ENCODE results near the gene PRKN.

Gene PRKN

DNA sequence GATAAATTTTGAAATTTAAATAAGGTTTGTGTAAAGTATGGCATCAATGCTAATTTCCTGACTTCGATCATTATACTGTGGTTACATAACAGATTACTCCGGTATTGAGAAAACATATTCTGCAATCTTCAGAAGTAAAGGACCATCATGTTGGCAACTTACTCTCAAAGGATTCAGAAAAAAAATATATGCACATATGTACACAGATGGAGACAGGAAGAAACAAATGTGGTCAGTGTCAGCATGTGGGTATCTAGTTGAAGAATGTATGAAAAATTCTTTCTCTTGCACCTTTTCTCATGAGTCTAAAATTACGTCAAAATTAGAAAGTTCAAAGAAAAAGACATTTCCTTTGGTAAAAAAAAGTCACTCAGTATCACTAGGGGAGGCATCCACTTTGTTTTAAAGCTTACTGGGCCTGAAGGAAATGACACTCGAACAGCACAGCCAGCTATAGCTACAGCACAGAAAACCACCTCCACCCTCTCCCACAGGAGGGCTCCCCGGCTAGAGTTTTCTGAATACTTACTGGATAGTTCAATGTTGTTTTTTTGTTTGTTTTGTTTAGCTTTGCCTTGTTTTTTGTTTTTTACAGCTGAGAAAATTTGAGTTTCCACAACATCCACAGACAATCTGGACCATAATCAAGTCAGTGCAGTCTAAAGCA lies 1136.5 kb downstream of the PRKN start:
- no peak overlapping the region for H3K9ac ChIP-seq (ENCODE audit: low read depth, low read length)
- H3K36me3 ChIP-seq (ENCODE audit: insufficient read depth, low read length): no peaks in the 10 kb centered on the region
- no peaks in the 10 kb centered on the region for H3K4me1 ChIP-seq (ENCODE audit: insufficient read depth, low read length)
- no peaks in the 10 kb centered on the region for H3K9me3 ChIP-seq (ENCODE audit: control insufficient read depth, insufficient read depth, low read length)

GRCh38 chr6:161586887-161587286 lies 1140.7 kb downstream of the PRKN start:
- no peaks in the 10 kb centered on the region for H3K36me3 ChIP-seq (ENCODE audit: insufficient read depth, low read length)
- no peaks in the 10 kb centered on the region for H3K9me3 ChIP-seq (ENCODE audit: control insufficient read depth, insufficient read depth, low read length)
- H3K4me1 ChIP-seq (ENCODE audit: insufficient read depth, low read length): no peaks in the 10 kb centered on the region
- H3K9ac ChIP-seq (ENCODE audit: low read depth, low read length): no peak overlapping the region

GRCh38 chr6:161584621-161585340 lies 1142.8 kb downstream of the PRKN start:
- Histone ChIP-seq H3K9ac (ENCODE audit: low read depth, low read length) (no peak overlapping the region), H3K36me3 (ENCODE audit: insufficient read depth, low read length) (no peaks in the 10 kb centered on the region), H3K9me3 (ENCODE audit: control insufficient read depth, insufficient read depth, low read length) (no peaks in the 10 kb centered on the region), H3K4me1 (ENCODE audit: insufficient read depth, low read length) (no peaks in the 10 kb centered on the region)

GRCh38 chr6:161584051-161584450 lies 1143.5 kb downstream of the PRKN start:
- Histone ChIP-seq H3K9ac (ENCODE audit: low read depth, low read length) (no peak overlapping the region), H3K9me3 (ENCODE audit: control insufficient read depth, insufficient read depth, low read length) (no peaks in the 10 kb centered on the region), H3K4me1 (ENCODE audit: insufficient read depth, low read length) (no peaks in the 10 kb centered on the region), H3K36me3 (ENCODE audit: insufficient read depth, low read length) (no peaks in the 10 kb centered on the region)

- no peaks in the 10 kb centered on the region for H3K9me3 ChIP-seq (ENCODE audit: control insufficient read depth, insufficient read depth, low read length)
- no peak overlapping the region for H3K9ac ChIP-seq (ENCODE audit: low read depth, low read length)
- no peaks in the 10 kb centered on the region for H3K4me1 ChIP-seq (ENCODE audit: insufficient read depth, low read length)
- H3K36me3 ChIP-seq (ENCODE audit: insufficient read depth, low read length): no peaks in the 10 kb centered on the region
Measured at GRCh38 chr6:161583584-161583983, 1144.0 kb downstream of the PRKN start.

DNA sequence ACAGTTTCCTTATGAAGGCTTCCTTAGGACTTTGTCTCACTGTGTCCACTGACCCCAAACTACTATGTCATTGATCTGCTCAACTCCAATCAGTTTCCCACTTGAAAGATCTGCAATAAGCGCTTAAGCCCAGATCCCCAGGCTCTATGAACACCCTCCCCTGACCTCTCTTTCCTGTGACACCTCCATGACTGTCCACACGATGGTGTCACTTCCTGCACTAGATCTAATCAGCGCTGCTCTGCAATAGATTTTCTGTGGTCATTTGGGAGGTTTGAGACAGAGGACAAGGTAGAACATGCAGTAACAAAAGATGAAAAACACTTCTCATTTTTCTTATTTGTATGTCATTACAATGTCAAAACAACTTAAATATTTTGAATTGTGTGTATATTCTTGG lies 1149.1 kb downstream of the PRKN start:
- Histone ChIP-seq H3K9ac (ENCODE audit: low read depth, low read length) (no peak overlapping the region), H3K36me3 (ENCODE audit: insufficient read depth, low read length) (no peaks in the 10 kb centered on the region), H3K9me3 (ENCODE audit: control insufficient read depth, insufficient read depth, low read length) (no peaks in the 10 kb centered on the region), H3K4me1 (ENCODE audit: insufficient read depth, low read length) (no peaks in the 10 kb centered on the region)

DNA sequence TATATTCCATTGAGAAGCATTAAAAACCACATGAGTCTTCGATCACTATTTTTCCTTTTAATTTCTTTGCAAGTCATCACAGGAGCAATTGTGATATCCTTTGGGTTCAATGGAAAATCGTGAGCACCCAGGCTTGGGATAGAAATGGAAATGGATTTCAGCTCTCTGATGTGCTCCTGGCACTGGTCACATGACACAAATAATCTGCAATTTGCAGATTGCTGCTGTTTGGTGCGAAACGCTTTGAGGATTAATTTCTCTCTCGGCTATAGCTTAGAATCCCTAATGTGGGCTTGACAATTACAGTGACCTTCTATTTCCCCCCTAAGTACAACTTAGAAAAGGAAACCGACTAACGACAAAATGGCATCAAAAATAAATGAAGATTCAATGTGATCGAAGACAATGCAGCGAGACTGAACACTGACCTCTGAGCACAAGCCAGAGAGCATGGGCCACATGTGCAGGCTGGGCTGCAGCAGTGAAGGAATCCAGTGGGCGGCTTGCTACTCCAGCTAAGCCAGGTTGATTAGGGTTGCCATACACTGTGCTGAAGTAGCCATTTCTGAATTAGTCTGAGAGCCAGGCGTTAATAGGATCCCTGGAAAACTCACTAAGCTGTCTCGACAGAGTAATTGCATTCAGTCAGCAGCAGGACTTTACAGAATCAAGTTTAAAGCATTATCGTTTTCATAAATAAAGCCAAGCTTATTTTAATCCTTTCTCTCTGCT lies 1151.9 kb downstream of the PRKN start:
- H3K9ac ChIP-seq (ENCODE audit: low read depth, low read length): no peak overlapping the region
- no peaks in the 10 kb centered on the region for H3K36me3 ChIP-seq (ENCODE audit: insufficient read depth, low read length)
- H3K4me1 ChIP-seq (ENCODE audit: insufficient read depth, low read length): no peaks in the 10 kb centered on the region
- H3K9me3 ChIP-seq (ENCODE audit: control insufficient read depth, insufficient read depth, low read length): no peaks in the 10 kb centered on the region

DNA sequence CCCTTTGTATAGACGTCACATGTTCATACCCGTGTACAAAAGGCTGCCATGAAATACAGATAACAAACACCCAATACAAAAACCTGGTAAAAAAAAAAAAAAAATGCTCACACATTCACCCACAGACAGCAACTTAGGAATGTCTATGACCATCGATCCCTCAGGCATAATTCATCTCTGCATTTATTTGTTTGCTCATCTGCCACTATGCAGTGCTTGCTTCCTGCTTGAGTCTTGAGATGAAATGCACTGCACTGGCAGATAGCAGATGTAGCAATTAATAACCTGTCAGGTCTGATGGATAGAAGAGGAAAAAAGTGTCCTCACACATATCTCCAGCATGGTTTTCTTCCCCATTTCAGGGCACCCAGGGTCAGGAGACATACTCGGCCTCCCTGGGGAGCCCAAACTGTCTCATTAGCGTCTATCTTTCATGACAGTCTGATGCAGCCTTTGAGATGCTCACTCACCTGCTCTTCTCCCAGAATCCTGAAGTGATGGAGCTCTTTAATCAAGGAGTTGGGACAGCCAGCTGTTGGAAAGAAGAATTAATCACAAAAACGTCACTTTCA lies 1158.6 kb downstream of the PRKN start:
- Histone ChIP-seq H3K9me3 (ENCODE audit: control insufficient read depth, insufficient read depth, low read length) (no peaks in the 10 kb centered on the region), H3K36me3 (ENCODE audit: insufficient read depth, low read length) (no peaks in the 10 kb centered on the region), H3K9ac (ENCODE audit: low read depth, low read length) (no peak overlapping the region), H3K4me1 (ENCODE audit: insufficient read depth, low read length) (no peaks in the 10 kb centered on the region)

DNA sequence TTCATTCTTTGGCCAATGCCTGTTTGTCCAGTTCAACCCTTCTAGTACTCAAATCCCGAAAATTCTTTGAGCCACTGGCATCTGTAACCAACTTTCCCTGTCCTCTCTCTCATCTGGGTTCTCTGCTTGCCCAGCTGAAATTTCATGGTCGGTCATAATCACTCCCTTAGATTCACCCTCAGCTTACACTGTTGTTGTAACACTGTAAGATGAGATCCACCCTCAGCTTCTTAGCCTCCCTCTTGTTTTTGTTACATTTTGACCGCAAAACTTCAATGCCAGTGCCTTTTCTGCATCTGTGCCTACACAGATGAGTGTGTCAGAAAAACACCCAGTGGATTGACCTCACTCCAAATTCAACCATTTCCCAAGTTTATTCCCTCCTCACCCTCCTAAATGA lies 1162.6 kb downstream of the PRKN start:
- Histone ChIP-seq H3K36me3 (ENCODE audit: insufficient read depth, low read length) (no peaks in the 10 kb centered on the region), H3K9me3 (ENCODE audit: control insufficient read depth, insufficient read depth, low read length) (no peaks in the 10 kb centered on the region), H3K4me1 (ENCODE audit: insufficient read depth, low read length) (no peaks in the 10 kb centered on the region), H3K9ac (ENCODE audit: low read depth, low read length) (no peak overlapping the region)

GRCh38 chr6:161561908-161562307 lies 1165.7 kb downstream of the PRKN start:
- no peak overlapping the region for H3K9ac ChIP-seq (ENCODE audit: low read depth, low read length)
- H3K9me3 ChIP-seq (ENCODE audit: control insufficient read depth, insufficient read depth, low read length): no peaks in the 10 kb centered on the region
- H3K36me3 ChIP-seq (ENCODE audit: insufficient read depth, low read length): no peaks in the 10 kb centered on the region; the same call in 1 of the 2 replicates
- H3K4me1 ChIP-seq (ENCODE audit: insufficient read depth, low read length): no peaks in the 10 kb centered on the region

DNA sequence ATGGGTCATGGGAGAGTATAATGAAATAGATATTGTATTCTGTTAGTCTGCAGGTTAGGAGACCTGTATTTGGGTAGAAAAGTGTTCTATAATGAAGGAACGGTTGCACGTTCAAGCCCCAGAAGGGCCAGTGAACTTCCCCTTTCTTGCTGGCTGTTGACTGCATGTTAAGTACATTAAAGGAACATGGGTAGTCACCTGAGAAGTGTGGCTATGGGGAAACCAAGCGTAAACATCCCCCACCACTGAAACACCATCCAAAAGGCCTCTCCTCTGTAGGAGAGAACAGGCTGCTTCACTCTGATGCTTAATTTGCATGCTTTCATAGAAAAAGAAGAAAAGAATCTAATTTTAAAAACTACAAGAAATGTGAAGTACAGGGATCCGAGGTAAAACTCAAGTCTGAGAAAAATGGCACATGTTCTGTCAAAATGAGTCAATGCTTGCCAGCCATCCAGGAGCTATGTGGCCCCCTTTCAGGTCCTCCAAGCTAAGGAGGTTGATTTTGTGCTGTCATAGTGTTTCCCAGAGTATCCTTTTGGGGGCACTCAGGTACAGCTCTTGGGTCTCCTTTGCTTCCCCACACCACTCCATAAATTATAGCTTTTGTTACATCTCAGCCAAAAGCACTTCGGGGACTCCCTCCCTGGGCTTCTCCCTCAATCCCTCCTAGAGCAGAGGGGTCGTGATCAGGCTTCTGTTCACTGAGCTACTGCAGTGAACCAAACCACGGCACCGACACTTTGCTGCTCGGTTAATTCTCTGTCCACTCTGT lies 1170.0 kb downstream of the PRKN start:
- no peaks in the 10 kb centered on the region for H3K9me3 ChIP-seq (ENCODE audit: control insufficient read depth, insufficient read depth, low read length)
- no peaks in the 10 kb centered on the region; the same call in 1 of the 2 replicates for H3K36me3 ChIP-seq (ENCODE audit: insufficient read depth, low read length)
- H3K9ac ChIP-seq (ENCODE audit: low read depth, low read length): no peak overlapping the region
- H3K4me1 ChIP-seq (ENCODE audit: insufficient read depth, low read length): no peaks in the 10 kb centered on the region

GRCh38 chr6:161554883-161555282 lies 1172.7 kb downstream of the PRKN start:
- H3K4me1 ChIP-seq (ENCODE audit: insufficient read depth, low read length): no peaks in the 10 kb centered on the region
- H3K9ac ChIP-seq (ENCODE audit: low read depth, low read length): no peak overlapping the region
- no peaks in the 10 kb centered on the region; the same call in 1 of the 2 replicates for H3K36me3 ChIP-seq (ENCODE audit: insufficient read depth, low read length)
- no peaks in the 10 kb centered on the region for H3K9me3 ChIP-seq (ENCODE audit: control insufficient read depth, insufficient read depth, low read length)

- Histone ChIP-seq H3K9ac (ENCODE audit: low read depth, low read length) (no peak overlapping the region), H3K36me3 (ENCODE audit: insufficient read depth, low read length) (no peaks in the 10 kb centered on the region), H3K4me1 (ENCODE audit: insufficient read depth, low read length) (peaks cover 3% of the 10 kb centered on the region; the same call in 1 of the 2 replicates), H3K9me3 (ENCODE audit: control insufficient read depth, insufficient read depth, low read length) (no peaks in the 10 kb centered on the region)
Measured at GRCh38 chr6:161549977-161550655, 1177.5 kb downstream of the PRKN start.
